Choroid plexus epithelial cell (primary cell): ENCODE data around the gene KIAA1958.

Experiments
- DNase-seq: peaks from one replicate; pipeline ENCODE4 v3.0.0-alpha.2; 2010; ENCODE audit warnings: low read depth
- H3K4me3 ChIP-seq: 2 replicates; pipeline ENCODE4 v1.5.1; 2011; ENCODE audit warnings: low read depth, mild to moderate bottlenecking, control low read depth, low read length, moderate library complexity
- CTCF ChIP-seq: conservative IDR thresholded peaks from 2 replicates; pipeline ENCODE4 v1.5.1; 2011; ENCODE audit warnings: low read depth, mild to moderate bottlenecking, control low read depth, inconsistent platforms, low read length, moderate library complexity

The KIAA1958 gene

DNA sequence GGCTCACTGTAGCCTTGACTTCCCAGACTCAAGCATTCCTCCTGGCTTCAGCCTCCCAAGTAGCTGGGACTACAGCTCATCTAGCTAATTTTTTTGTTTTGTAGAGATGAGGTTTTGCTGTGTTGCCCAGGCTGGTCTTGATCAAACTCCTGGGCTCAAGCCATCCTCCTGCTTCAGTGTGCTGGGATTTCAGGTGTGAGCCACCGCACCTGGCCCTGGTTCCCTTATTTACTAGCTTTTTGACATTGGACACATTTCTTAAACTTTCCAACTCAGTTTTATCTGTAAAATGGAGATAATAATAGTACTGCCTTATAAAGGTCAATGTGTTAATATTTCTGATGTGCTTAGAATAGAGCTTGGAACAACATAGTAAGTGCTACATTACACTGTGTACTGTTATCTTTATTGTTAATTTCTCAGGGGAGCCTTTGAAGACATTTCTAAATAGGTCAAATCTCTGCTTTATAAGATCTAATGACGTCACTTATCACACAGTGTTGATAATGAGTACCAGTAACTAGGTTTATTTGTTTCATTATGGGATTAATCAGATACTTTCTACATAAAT, 66.7 kb downstream of the KIAA1958 start:
- H3K4me3 ChIP-seq: no peak overlapping the region
- no peak for TF ChIP-seq CTCF
- DNase-seq: no peak

DNA sequence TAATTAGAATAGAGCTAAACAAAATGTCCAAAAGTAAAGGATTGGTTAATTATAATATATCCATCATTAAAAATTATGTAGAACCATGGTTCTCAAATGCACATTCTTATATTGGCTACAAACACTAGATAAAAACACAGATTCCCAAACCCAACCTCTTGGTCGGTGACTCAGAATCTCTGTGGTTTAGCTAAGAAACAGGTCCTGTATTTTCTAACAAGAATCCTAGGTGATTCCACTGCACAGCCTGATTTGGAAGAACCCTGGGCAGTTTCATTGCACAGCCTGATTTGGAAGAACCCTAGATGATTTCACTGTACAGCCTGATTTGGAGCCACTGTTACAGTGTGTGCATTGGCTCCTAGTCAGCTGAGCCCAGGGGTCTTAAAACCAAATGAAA, 67.9 kb downstream of the KIAA1958 start:
- TF ChIP-seq CTCF: no peak
- H3K4me3 ChIP-seq: no peak overlapping the region
- DNase-seq: peak; percentile 61

DNA sequence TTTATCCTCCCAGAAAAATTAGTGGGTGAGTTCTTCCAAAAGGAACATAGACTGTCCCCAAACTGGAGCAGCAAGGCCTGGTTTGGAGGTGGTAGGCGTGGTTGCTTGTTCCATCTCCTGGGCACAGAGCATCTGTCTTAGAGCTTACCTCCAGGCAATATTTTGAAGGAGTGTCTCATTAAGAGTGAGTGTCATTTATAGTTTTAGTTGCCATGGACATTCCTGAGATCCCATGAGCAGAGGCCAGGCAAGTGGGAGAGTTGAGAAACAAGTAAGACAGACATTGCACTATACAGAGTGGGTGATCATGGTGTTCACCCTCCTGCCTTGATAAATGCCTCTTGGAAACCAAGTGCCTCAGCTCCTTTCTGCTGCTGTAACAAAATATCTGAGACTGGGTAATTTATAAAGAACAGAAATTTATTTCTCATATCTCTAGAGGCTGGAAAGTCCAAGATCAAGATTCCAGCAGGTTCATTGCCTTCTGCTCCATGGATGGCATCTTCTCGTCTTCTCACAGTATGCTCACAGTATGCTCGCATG, 68.5 kb downstream of the KIAA1958 start:
- no peak overlapping the region for H3K4me3 ChIP-seq
- TF ChIP-seq CTCF: no peak
- DNase-seq: no peak

DNA sequence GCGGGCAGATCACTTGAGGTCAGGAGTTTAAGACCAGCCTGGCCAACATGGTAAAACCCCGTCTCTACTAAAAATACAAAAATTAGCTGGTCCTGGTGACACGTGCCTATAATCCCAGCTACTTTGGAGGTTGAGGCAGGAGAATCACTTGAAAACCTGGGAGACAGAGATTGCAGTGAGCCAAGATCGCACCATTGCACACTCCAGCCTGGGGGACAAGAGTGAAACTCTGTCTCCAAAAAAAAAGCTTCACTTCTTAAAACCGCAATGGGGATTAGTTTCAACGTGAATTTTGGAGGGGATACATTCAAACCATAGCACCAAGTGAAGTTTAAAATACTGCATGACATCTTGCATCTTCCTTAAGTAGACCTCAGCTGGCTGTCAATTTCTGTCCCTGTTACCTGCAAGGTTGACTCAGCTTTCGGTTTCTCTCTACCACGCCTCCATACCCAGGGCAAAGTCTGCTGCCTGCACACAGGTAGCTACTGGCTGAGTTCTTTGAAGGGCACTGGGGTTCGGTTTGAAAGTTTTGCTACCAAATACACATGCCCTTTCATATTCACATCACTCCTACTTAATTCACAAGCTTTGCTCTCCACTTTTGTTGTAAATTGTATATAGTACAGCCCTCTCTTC, 69.3 kb downstream of the KIAA1958 start:
- DNase-seq: no peak

DNA sequence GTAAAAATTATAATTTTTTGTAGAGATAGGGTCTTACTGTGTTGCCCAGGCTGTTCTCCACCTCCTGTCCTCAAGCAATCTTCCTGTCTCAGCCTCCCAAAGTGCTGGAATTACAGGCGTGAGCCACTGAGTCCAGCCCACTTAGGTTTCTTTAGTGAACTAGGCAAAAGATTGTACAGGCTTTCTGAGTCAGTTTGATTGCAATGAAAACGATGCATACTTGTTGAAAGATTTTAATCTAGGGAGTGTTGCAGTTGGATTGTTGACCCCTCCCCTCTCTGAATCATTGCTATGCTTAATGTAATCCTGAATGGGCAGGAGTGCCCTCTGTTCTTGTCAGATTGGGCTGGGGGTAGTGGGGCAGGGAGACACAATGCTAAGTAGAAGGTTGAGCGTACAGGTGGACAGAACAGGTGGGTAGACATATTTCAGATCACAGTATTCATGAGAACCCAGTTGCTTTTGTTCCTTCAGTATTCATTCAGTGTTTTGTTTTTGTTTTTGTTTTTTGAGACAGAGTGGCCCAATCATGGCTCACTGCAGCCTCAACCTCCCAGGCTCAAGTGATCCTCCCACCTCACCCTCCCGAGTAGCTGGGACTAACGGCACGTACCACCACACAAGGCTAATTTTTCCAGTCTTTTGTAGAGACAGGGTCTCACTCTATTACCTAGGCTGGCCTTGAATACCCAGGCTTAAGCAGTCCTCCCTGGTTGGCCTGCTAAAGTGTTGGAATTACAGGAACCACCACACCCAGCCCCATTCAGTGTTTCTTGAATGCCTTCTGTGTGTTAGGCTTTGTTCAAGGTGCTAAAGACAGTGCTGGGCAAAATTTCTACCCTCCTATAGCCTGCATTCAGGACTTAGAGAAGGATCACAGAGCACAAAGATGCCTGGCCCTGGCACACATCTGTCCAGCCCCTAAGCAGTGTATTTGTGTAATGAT, 70.1 kb downstream of the KIAA1958 start:
- no peak for TF ChIP-seq CTCF
- peak; percentile 39 for DNase-seq
- H3K4me3 ChIP-seq: no peak overlapping the region

More for the DNA sequence above, 69.3 kb downstream of the KIAA1958 start:
- TF ChIP-seq CTCF: no peak
- no peak overlapping the region for H3K4me3 ChIP-seq

GRCh38 chr9:112558476-112558875, 71.8 kb downstream of the KIAA1958 start:
- DNase-seq: no peak
- no peak for TF ChIP-seq CTCF
- H3K4me3 ChIP-seq: no peak overlapping the region
